Liver (tissue), 9 donors: ENCODE results near the gene MLH1. TPM values are rescaled to one million over a fixed set of nuclear protein-coding genes. Genes with fewer than 3 reads are reported as not detected.
"Not testable (repeated sequence)": the region's sequence is repeated elsewhere in the genome, so short reads cannot be mapped to it uniquely, and the experiment has no call there.

ENCODE experiments used
- DNase-seq: peaks from one replicate; pipeline ENCODE4 v3.0.0-alpha.2; 2017; ENCODE audit warnings: low spot score
- H3K27ac ChIP-seq, 2 donors: one replicate each; pipeline ENCODE4 v1.7.0; 2013; ENCODE audit warnings: inconsistent platforms in 2 of 2, low read length in 2 of 2, control low read depth in 1 of 2, low read depth in 1 of 2, mild to moderate bottlenecking in 1 of 2
- H3K27me3 ChIP-seq, 4 donors: one replicate each; pipeline versions ENCODE4 v1.6.1 to v1.7.0; 2013; ENCODE audit warnings: low read length in 3 of 4, inconsistent platforms in 1 of 4, mild to moderate bottlenecking in 1 of 4, moderate library complexity in 1 of 4; ENCODE audit not compliant: control insufficient read depth in 4 of 4, insufficient read depth in 4 of 4
- H3K36me3 ChIP-seq, 4 donors: one replicate each; pipeline versions ENCODE4 v1.6.1 to v1.7.0; 2013; ENCODE audit warnings: low read length in 3 of 4, mild to moderate bottlenecking in 3 of 4, low read depth in 1 of 4, moderate library complexity in 1 of 4; ENCODE audit not compliant: control insufficient read depth in 4 of 4, insufficient read depth in 3 of 4
- H3K4me1 ChIP-seq, 4 donors: one replicate each; pipeline versions ENCODE4 v1.6.1 to v1.7.0; 2013; ENCODE audit warnings: low read length in 3 of 4, mild to moderate bottlenecking in 3 of 4, moderate library complexity in 1 of 4; ENCODE audit not compliant: control insufficient read depth in 4 of 4, insufficient read depth in 4 of 4
- H3K4me3 ChIP-seq, 3 donors: one replicate each; pipeline versions ENCODE4 v1.6.1 to v1.7.0; 2013; ENCODE audit warnings: low read length in 3 of 3, control low read depth in 1 of 3, low read depth in 1 of 3, mild to moderate bottlenecking in 1 of 3
- H3K9ac ChIP-seq, 2 donors: one replicate each; pipeline ENCODE4 v1.7.0; 2013; ENCODE audit warnings: low read length in 2 of 2, mild to moderate bottlenecking in 2 of 2, moderate library complexity in 2 of 2, control low read depth in 1 of 2, low read depth in 1 of 2
- H3K9me3 ChIP-seq, 4 donors: one replicate each; pipeline versions ENCODE4 v1.6.1 to v1.7.0; 2013; ENCODE audit warnings: low read length in 3 of 4; ENCODE audit not compliant: control insufficient read depth in 4 of 4
- EGR1 ChIP-seq, 2 donors: IDR thresholded peaks; 2 replicates each; pipeline ENCODE4 v1.6.1; 2016 to 2018; ENCODE audit warnings: antibody characterized with exemption in 2 of 2, low read depth in 2 of 2
- FOXA1 ChIP-seq: IDR thresholded peaks from 2 replicates; pipeline ENCODE4 v1.6.1; 2016; ENCODE audit warnings: antibody characterized with exemption
- FOXA2 ChIP-seq: IDR thresholded peaks from 2 replicates; pipeline ENCODE4 v1.6.1; 2016; ENCODE audit warnings: antibody characterized with exemption
- GABPA ChIP-seq, 2 donors: IDR thresholded peaks in 1 of 2; conservative IDR thresholded peaks in 1 of 2; 2 replicates each; pipeline ENCODE4 v1.6.1; 2016; ENCODE audit warnings: antibody characterized with exemption in 2 of 2, mild to moderate bottlenecking in 1 of 2, moderate library complexity in 1 of 2
- HNF4A ChIP-seq, 2 donors: conservative IDR thresholded peaks; 2 replicates each; pipeline ENCODE4 v1.6.1; 2016; ENCODE audit warnings: antibody characterized with exemption in 2 of 2, mild to moderate bottlenecking in 2 of 2
- HNF4G ChIP-seq: IDR thresholded peaks from 2 replicates; pipeline ENCODE4 v1.6.1; 2016; ENCODE audit warnings: antibody characterized with exemption
- JUND ChIP-seq, 2 donors: IDR thresholded peaks; 2 replicates each; pipeline ENCODE4 v1.6.1; 2016; ENCODE audit warnings: antibody characterized with exemption in 2 of 2
- NR2F2 ChIP-seq: IDR thresholded peaks from 2 replicates; pipeline ENCODE4 v1.6.1; 2016; ENCODE audit warnings: antibody characterized with exemption
- RAD21 ChIP-seq, 2 donors: IDR thresholded peaks; 2 replicates each; pipeline ENCODE4 v1.6.1; 2016; ENCODE audit warnings: antibody characterized with exemption in 2 of 2, mild to moderate bottlenecking in 2 of 2
- RXRA ChIP-seq, 2 donors: IDR thresholded peaks; 2 replicates each; pipeline ENCODE4 v1.6.1; 2017 to 2018; ENCODE audit warnings: antibody characterized with exemption in 2 of 2, mild to moderate bottlenecking in 1 of 2
- SP1 ChIP-seq: IDR thresholded peaks from 2 replicates; pipeline ENCODE4 v1.6.1; 2018; ENCODE audit warnings: antibody characterized with exemption, mild to moderate bottlenecking
- TAF1 ChIP-seq: conservative IDR thresholded peaks from 2 replicates; pipeline ENCODE4 v1.6.1; 2016; ENCODE audit warnings: antibody characterized with exemption, mild to moderate bottlenecking
- YY1 ChIP-seq: IDR thresholded peaks from 2 replicates; pipeline ENCODE4 v1.6.1; 2016; ENCODE audit warnings: antibody characterized with exemption, mild to moderate bottlenecking
- WGBS: extraction: QIAGEN DNeasy Blood & Tissue Kit; methylation state at CpG from one replicate; pipeline ENCODE4 v1.1.7; 2013; 5-methylcytosine and 5-hydroxymethylcytosine counted together
- polyA plus RNA-seq, 2 donors: library from polyadenylated mRNA; stranded (reverse) in 1 of 2; unstranded in 1 of 2; fragments of 200-250 nt in 1 of 2; fragments of >200 nt in 1 of 2; fragmentation: Nextera tagmentation in 1 of 2; extraction: Ambion mirVana in 1 of 2; gene quantifications; one replicate each; pipeline versions ENCODE4 v1.2.1 to v1.2.3, GENCODE V29; 2013 to 2015
- total RNA-seq, 2 donors: library from RNA; depleted of rRNA; stranded (reverse); fragments of >200 nt; gene quantifications; one replicate each; pipeline ENCODE4 v1.2.3, GENCODE V29; 2014
- TF ChIP-seq, protein P1 (sequence below): IDR thresholded peaks from 2 replicates; pipeline ENCODE4 v1.6.1; 2016; ENCODE audit warnings: antibody characterized with exemption
- TF ChIP-seq, protein P2 (sequence below): IDR thresholded peaks from 2 replicates; pipeline ENCODE4 v1.6.1; 2016; ENCODE audit warnings: antibody characterized with exemption
- TF ChIP-seq, protein P3 (sequence below): IDR thresholded peaks from 2 replicates; pipeline ENCODE4 v1.6.1; 2016; ENCODE audit warnings: antibody characterized with exemption
- TF ChIP-seq, protein P4 (sequence below): fragments of 150-350 bp; IDR thresholded peaks from 2 replicates; pipeline ENCODE4 v1.5.1; 2017; ENCODE audit warnings: improper control_type of control experiment, low read depth, low read length; ENCODE audit not compliant: missing input control
- TF ChIP-seq, protein P5 (sequence below): IDR thresholded peaks from 2 replicates; pipeline ENCODE4 v1.6.1; 2016; ENCODE audit warnings: antibody characterized with exemption, mild to moderate bottlenecking
- donor health status: healthy.
- donor health status: healthy.
- donor health status: healthy.
- donor health status: healthy.
- donor health status: healthy.

The MLH1 gene
- total and polyA plus RNA-seq, 4 donors, result 9.4 to 34.2 (median 22.5) TPM

DNA sequence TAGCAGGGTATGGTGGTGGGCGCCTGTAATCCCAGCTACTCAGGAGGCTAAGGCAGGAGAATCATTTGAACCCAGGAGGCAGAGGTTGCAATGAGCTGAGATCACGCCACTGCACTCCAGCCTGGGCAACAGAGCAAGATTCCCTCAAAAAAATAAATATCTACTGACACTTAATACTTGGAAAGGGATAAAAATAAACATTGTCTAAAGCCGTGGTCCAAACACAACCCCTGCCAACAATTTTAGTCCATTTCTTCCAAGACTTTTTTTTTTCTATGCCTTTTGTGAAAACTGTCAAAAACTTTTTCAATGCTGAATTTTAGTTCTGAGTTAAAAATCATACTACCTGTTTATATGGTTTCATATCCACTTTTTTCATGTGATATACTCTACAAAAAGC lies 49.4 kb downstream of the MLH1 start:
- WGBS, result 62% methylated on average over 3 of the region's 3 CpGs
- H3K9ac ChIP-seq, H3K9me3 ChIP-seq, H3K4me1 ChIP-seq, H3K27me3 ChIP-seq, DNase-seq, H3K27ac ChIP-seq, H3K4me3 ChIP-seq: not testable (repeated sequence)
- H3K36me3 ChIP-seq, result peaks cover 0 to 22% (median 21%) of the 10 kb centered on the region in 4 donors

DNA sequence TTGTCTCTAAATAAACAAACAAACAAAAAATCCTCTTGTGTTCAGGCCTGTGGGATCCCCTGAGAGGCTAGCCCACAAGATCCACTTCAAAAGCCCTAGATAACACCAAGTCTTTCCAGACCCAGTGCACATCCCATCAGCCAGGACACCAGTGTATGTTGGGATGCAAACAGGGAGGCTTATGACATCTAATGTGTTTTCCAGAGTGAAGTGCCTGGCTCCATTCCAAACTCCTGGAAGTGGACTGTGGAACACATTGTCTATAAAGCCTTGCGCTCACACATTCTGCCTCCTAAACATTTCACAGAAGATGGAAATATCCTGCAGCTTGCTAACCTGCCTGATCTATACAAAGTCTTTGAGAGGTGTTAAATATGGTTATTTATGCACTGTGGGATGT lies 57.0 kb downstream of the MLH1 start:
- 97% methylated on average over 1 of the region's 1 CpG for WGBS
- Histone ChIP-seq H3K36me3 (peaks cover 5 to 48% (median 39%) of the 10 kb centered on the region in 4 donors), H3K27me3 (no peaks in the 10 kb centered on the region), H3K9ac (no peak overlapping the region), H3K27ac (no peak overlapping the region), H3K4me1 (peaks cover 2 to 14% (median 7%) of the 10 kb centered on the region in 4 donors), H3K4me3 (no peak overlapping the region), H3K9me3 (no peaks in the 10 kb centered on the region)
- no peak for DNase-seq
- no peak for TF ChIP-seq FOXA1
- no peak for TF ChIP-seq TAF1
- no peak for TF ChIP-seq EGR1 (IDR thresholded peaks at IDR 0.05; ENCODE audit: low read depth in 2 of 2)
- TF ChIP-seq SP1, result no peak

DNA sequence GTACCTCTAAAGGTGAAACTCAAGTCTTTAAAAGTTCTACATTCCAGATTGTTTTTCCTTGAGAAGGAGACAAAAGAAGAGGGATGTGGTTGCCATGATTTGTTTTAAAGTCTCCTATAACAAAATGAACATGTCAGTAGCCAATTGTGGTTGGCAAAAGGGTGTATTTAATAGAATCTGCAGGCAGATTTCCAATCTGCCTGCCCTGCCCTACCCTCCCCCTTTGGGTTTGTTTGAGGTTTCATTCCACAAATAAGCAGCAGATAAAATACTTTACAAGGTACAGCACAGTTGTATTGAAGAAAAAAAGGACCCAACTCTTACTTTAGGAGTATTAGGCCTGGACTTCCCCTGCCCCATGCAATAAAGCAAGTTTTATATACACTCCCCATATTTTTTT lies 59.5 kb downstream of the MLH1 start:
- Histone ChIP-seq H3K27me3 (no peaks in the 10 kb centered on the region), H3K36me3 (peaks cover 8 to 56% (median 38%) of the 10 kb centered on the region in 4 donors), H3K27ac (no peak overlapping the region), H3K4me1 (peaks cover 2 to 14% (median 7%) of the 10 kb centered on the region in 4 donors), H3K9ac (no peak overlapping the region), H3K9me3 (no peaks in the 10 kb centered on the region), H3K4me3 (no peak overlapping the region)
- no peak for DNase-seq
- peak; percentile 28 to 44 for TF ChIP-seq RAD21 (IDR thresholded peaks at IDR 0.05)
- TF ChIP-seq, protein P1, sequence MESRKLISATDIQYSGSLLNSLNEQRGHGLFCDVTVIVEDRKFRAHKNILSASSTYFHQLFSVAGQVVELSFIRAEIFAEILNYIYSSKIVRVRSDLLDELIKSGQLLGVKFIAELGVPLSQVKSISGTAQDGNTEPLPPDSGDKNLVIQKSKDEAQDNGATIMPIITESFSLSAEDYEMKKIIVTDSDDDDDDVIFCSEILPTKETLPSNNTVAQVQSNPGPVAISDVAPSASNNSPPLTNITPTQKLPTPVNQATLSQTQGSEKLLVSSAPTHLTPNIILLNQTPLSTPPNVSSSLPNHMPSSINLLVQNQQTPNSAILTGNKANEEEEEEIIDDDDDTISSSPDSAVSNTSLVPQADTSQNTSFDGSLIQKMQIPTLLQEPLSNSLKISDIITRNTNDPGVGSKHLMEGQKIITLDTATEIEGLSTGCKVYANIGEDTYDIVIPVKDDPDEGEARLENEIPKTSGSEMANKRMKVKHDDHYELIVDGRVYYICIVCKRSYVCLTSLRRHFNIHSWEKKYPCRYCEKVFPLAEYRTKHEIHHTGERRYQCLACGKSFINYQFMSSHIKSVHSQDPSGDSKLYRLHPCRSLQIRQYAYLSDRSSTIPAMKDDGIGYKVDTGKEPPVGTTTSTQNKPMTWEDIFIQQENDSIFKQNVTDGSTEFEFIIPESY, result no peak
- TF ChIP-seq HNF4A (conservative IDR thresholded peaks at IDR 0.05), result peak; percentile 12 to 15
- no peak for TF ChIP-seq EGR1 (IDR thresholded peaks at IDR 0.05; ENCODE audit: low read depth in 2 of 2)
- no peak for TF ChIP-seq TAF1
- TF ChIP-seq, protein P2, sequence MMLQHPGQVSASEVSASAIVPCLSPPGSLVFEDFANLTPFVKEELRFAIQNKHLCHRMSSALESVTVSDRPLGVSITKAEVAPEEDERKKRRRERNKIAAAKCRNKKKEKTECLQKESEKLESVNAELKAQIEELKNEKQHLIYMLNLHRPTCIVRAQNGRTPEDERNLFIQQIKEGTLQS, result no peak
- TF ChIP-seq, protein P3, sequence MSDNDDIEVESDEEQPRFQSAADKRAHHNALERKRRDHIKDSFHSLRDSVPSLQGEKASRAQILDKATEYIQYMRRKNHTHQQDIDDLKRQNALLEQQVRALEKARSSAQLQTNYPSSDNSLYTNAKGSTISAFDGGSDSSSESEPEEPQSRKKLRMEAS, result no peak
- no peak for TF ChIP-seq JUND (IDR thresholded peaks at IDR 0.05)
- TF ChIP-seq, protein P4, sequence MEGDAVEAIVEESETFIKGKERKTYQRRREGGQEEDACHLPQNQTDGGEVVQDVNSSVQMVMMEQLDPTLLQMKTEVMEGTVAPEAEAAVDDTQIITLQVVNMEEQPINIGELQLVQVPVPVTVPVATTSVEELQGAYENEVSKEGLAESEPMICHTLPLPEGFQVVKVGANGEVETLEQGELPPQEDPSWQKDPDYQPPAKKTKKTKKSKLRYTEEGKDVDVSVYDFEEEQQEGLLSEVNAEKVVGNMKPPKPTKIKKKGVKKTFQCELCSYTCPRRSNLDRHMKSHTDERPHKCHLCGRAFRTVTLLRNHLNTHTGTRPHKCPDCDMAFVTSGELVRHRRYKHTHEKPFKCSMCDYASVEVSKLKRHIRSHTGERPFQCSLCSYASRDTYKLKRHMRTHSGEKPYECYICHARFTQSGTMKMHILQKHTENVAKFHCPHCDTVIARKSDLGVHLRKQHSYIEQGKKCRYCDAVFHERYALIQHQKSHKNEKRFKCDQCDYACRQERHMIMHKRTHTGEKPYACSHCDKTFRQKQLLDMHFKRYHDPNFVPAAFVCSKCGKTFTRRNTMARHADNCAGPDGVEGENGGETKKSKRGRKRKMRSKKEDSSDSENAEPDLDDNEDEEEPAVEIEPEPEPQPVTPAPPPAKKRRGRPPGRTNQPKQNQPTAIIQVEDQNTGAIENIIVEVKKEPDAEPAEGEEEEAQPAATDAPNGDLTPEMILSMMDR, result no peak
- TF ChIP-seq GABPA (IDR thresholded peaks at IDR 0.05 in 1 of 2, conservative IDR thresholded peaks at IDR 0.05 in 1 of 2), result no peak
- TF ChIP-seq RXRA (IDR thresholded peaks at IDR 0.05), result peak; percentile 37 to 56
- no peak for TF ChIP-seq SP1
- TF ChIP-seq FOXA1, result no peak
- TF ChIP-seq, protein P5, sequence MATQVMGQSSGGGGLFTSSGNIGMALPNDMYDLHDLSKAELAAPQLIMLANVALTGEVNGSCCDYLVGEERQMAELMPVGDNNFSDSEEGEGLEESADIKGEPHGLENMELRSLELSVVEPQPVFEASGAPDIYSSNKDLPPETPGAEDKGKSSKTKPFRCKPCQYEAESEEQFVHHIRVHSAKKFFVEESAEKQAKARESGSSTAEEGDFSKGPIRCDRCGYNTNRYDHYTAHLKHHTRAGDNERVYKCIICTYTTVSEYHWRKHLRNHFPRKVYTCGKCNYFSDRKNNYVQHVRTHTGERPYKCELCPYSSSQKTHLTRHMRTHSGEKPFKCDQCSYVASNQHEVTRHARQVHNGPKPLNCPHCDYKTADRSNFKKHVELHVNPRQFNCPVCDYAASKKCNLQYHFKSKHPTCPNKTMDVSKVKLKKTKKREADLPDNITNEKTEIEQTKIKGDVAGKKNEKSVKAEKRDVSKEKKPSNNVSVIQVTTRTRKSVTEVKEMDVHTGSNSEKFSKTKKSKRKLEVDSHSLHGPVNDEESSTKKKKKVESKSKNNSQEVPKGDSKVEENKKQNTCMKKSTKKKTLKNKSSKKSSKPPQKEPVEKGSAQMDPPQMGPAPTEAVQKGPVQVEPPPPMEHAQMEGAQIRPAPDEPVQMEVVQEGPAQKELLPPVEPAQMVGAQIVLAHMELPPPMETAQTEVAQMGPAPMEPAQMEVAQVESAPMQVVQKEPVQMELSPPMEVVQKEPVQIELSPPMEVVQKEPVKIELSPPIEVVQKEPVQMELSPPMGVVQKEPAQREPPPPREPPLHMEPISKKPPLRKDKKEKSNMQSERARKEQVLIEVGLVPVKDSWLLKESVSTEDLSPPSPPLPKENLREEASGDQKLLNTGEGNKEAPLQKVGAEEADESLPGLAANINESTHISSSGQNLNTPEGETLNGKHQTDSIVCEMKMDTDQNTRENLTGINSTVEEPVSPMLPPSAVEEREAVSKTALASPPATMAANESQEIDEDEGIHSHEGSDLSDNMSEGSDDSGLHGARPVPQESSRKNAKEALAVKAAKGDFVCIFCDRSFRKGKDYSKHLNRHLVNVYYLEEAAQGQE, result no peak
- no peak for TF ChIP-seq NR2F2
- TF ChIP-seq FOXA2, result no peak
- no peak for TF ChIP-seq HNF4G
- peak; percentile 16 for TF ChIP-seq YY1
